A549 (cell line): Measurements from ENCODE around the gene TNRC6C.

ENCODE experiments used
- BHLHE40 ChIP-seq: IDR thresholded peaks from 2 replicates; pipeline ENCODE4 v1.6.1; 2012; ENCODE audit warnings: low read depth, low read length, inconsistent platforms
- CEBPB ChIP-seq, 2 experiments: fragments of >200 bp in 1 of 2; sonication (Bioruptor Twin) in 1 of 2; formaldehyde crosslinking in 1 of 2; IDR thresholded peaks; 2 replicates each; pipeline ENCODE4 v1.6.1; 2012 to 2016
- CTCF ChIP-seq: fragments of >200 bp; sonication (Bioruptor Twin); formaldehyde crosslinking; IDR thresholded peaks from 3 replicates; pipeline ENCODE4 v1.5.1; 2016
- HOXB13 ChIP-seq: fragments of 250-450 bp; sonication (Bioruptor Pico); IDR thresholded peaks from 2 replicates; pipeline ENCODE4 v1.5.0; 2020; ENCODE audit warnings: low read depth, mild to moderate bottlenecking, moderate library complexity
- MAFK ChIP-seq: fragments of 450-650 bp; IDR thresholded peaks from 2 replicates; pipeline ENCODE4 v1.6.1; 2014; ENCODE audit not compliant: partially characterized antibody
- POLR2A ChIP-seq: IDR thresholded peaks from 2 replicates; pipeline ENCODE4 v1.6.1; 2012; ENCODE audit warnings: mild to moderate bottlenecking, low read length
- POLR2AphosphoS2 ChIP-seq: conservative IDR thresholded peaks from 2 replicates; pipeline ENCODE4 v1.6.1; 2012; ENCODE audit warnings: low read length, improper control_type of control experiment, inconsistent platforms
- SMC3 ChIP-seq: fragments of >200 bp; sonication (Bioruptor Twin); formaldehyde crosslinking; IDR thresholded peaks from 3 replicates; pipeline ENCODE4 v1.6.1; 2018; ENCODE audit warnings: inconsistent platforms
- ZNF302 ChIP-seq: fragments of 250-450 bp; sonication (Bioruptor Pico); IDR thresholded peaks from 2 replicates; pipeline ENCODE4 v1.9.0; 2021; ENCODE audit warnings: inconsistent platforms, mild to moderate bottlenecking, moderate library complexity
- TF ChIP-seq, protein P1 (sequence below): IDR thresholded peaks from 2 replicates; pipeline ENCODE4 v1.6.1; 2012; ENCODE audit warnings: low read depth, borderline replicate concordance
- TF ChIP-seq, protein P2 (sequence below): fragments of 200-600 bp; sonication (generic); IDR thresholded peaks from 2 replicates; pipeline ENCODE4 v1.6.1; 2016; ENCODE audit warnings: antibody characterized with exemption, mild to moderate bottlenecking, moderate library complexity
- TF ChIP-seq, protein P3 (sequence below): fragments of 250-450 bp; sonication (Bioruptor Pico); IDR thresholded peaks from 2 replicates; pipeline ENCODE4 v1.5.0; 2021; ENCODE audit warnings: mild to moderate bottlenecking, moderate library complexity, borderline replicate concordance

DNA sequence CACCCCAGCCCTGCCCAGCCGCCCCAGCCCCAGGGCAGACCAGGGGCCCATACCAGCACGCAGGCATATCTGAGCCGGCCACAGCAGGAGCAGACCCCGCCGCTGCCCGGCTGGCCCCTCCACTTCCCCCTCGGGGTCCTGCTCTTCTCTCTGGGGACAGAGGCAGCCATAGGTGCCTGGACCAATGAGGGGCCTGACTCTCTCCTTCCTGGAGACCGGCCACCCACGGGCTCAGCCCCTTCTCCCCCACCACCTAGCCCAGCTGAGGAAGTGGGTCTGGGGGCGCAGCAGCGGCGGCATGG, 166.3 kb downstream of the TNRC6C start:
- TF ChIP-seq POLR2AphosphoS2 (no peak), SMC3 (no peak), CTCF (no peak), BHLHE40 (no peak), HOXB13 (CRISPR knock-in tag) (no peak), MAFK (no peak), CEBPB (IDR thresholded peaks at IDR 0.05) (no peak), ZNF302 (CRISPR knock-in tag) (no peak), POLR2A (no peak)
- TF ChIP-seq, protein P1, sequence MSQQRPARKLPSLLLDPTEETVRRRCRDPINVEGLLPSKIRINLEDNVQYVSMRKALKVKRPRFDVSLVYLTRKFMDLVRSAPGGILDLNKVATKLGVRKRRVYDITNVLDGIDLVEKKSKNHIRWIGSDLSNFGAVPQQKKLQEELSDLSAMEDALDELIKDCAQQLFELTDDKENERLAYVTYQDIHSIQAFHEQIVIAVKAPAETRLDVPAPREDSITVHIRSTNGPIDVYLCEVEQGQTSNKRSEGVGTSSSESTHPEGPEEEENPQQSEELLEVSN = no peak
- TF ChIP-seq, protein P2, sequence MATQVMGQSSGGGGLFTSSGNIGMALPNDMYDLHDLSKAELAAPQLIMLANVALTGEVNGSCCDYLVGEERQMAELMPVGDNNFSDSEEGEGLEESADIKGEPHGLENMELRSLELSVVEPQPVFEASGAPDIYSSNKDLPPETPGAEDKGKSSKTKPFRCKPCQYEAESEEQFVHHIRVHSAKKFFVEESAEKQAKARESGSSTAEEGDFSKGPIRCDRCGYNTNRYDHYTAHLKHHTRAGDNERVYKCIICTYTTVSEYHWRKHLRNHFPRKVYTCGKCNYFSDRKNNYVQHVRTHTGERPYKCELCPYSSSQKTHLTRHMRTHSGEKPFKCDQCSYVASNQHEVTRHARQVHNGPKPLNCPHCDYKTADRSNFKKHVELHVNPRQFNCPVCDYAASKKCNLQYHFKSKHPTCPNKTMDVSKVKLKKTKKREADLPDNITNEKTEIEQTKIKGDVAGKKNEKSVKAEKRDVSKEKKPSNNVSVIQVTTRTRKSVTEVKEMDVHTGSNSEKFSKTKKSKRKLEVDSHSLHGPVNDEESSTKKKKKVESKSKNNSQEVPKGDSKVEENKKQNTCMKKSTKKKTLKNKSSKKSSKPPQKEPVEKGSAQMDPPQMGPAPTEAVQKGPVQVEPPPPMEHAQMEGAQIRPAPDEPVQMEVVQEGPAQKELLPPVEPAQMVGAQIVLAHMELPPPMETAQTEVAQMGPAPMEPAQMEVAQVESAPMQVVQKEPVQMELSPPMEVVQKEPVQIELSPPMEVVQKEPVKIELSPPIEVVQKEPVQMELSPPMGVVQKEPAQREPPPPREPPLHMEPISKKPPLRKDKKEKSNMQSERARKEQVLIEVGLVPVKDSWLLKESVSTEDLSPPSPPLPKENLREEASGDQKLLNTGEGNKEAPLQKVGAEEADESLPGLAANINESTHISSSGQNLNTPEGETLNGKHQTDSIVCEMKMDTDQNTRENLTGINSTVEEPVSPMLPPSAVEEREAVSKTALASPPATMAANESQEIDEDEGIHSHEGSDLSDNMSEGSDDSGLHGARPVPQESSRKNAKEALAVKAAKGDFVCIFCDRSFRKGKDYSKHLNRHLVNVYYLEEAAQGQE = no peak
- TF ChIP-seq, protein P3, sequence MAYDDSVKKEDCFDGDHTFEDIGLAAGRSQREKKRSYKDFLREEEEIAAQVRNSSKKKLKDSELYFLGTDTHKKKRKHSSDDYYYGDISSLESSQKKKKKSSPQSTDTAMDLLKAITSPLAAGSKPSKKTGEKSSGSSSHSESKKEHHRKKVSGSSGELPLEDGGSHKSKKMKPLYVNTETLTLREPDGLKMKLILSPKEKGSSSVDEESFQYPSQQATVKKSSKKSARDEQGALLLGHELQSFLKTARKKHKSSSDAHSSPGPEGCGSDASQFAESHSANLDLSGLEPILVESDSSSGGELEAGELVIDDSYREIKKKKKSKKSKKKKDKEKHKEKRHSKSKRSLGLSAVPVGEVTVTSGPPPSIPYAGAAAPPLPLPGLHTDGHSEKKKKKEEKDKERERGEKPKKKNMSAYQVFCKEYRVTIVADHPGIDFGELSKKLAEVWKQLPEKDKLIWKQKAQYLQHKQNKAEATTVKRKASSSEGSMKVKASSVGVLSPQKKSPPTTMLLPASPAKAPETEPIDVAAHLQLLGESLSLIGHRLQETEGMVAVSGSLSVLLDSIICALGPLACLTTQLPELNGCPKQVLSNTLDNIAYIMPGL (CRISPR knock-in tag) = no peak
